Measurements from ENCODE around the gene TJP1.

The TJP1 gene

GRCh38 chr15:29695489-29696167 lies 126.6 kb downstream of the TJP1 start:
- no peak for TF ChIP-seq PATZ1 (CRISPR knock-in tag; IDR thresholded peaks at IDR 0.05; ENCODE audit: borderline replicate concordance)
- no peak for TF ChIP-seq TCF4 (CRISPR knock-in tag; IDR thresholded peaks at IDR 0.05; ENCODE audit: borderline replicate concordance)
- TF ChIP-seq SNAI2 (CRISPR knock-in tag; IDR thresholded peaks at IDR 0.05), result no peak
- TF ChIP-seq CSDC2 (CRISPR knock-in tag; IDR thresholded peaks at IDR 0.05), result no peak
- no peak for TF ChIP-seq TOX (CRISPR knock-in tag; IDR thresholded peaks at IDR 0.05; ENCODE audit: borderline replicate concordance)
- no peak for TF ChIP-seq TSHZ2 (CRISPR knock-in tag; IDR thresholded peaks at IDR 0.05)
- TF ChIP-seq ARNTL (CRISPR knock-in tag; IDR thresholded peaks at IDR 0.05; ENCODE audit: borderline replicate concordance, low read depth), result no peak
- no peak for TF ChIP-seq POU6F1 (CRISPR knock-in tag; IDR thresholded peaks at IDR 0.05; ENCODE audit: borderline replicate concordance, low read depth)
- TF ChIP-seq ZC3H10 (CRISPR knock-in tag; IDR thresholded peaks at IDR 0.05), result no peak
- TF ChIP-seq ZFP3 (CRISPR knock-in tag; IDR thresholded peaks at IDR 0.05), result no peak
- TF ChIP-seq ZNF70 (CRISPR knock-in tag; IDR thresholded peaks at IDR 0.05), result no peak
- no peak for TF ChIP-seq ESRRG (CRISPR knock-in tag; IDR thresholded peaks at IDR 0.05)
- no peak for TF ChIP-seq BACH2 (CRISPR knock-in tag; IDR thresholded peaks at IDR 0.05; ENCODE audit: borderline replicate concordance)
- no peak for TF ChIP-seq RARB (CRISPR knock-in tag; IDR thresholded peaks at IDR 0.05)
- TF ChIP-seq ZNF565 (CRISPR knock-in tag; conservative IDR thresholded peaks at IDR 0.05; ENCODE audit: low read depth), result no peak
- TF ChIP-seq, protein P1, sequence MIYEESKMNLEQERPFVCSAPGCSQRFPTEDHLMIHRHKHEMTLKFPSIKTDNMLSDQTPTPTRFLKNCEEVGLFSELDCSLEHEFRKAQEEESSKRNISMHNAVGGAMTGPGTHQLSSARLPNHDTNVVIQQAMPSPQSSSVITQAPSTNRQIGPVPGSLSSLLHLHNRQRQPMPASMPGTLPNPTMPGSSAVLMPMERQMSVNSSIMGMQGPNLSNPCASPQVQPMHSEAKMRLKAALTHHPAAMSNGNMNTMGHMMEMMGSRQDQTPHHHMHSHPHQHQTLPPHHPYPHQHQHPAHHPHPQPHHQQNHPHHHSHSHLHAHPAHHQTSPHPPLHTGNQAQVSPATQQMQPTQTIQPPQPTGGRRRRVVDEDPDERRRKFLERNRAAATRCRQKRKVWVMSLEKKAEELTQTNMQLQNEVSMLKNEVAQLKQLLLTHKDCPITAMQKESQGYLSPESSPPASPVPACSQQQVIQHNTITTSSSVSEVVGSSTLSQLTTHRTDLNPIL (CRISPR knock-in tag; IDR thresholded peaks at IDR 0.05; ENCODE audit: low read depth), result no peak
- TF ChIP-seq PPARA (CRISPR knock-in tag; IDR thresholded peaks at IDR 0.05; ENCODE audit: borderline replicate concordance), result no peak
- TF ChIP-seq CSRNP3 (CRISPR knock-in tag; IDR thresholded peaks at IDR 0.05), result no peak
- TF ChIP-seq ISL1 (CRISPR knock-in tag; IDR thresholded peaks at IDR 0.05), result no peak
- ATAC-seq, result no peak

DNA sequence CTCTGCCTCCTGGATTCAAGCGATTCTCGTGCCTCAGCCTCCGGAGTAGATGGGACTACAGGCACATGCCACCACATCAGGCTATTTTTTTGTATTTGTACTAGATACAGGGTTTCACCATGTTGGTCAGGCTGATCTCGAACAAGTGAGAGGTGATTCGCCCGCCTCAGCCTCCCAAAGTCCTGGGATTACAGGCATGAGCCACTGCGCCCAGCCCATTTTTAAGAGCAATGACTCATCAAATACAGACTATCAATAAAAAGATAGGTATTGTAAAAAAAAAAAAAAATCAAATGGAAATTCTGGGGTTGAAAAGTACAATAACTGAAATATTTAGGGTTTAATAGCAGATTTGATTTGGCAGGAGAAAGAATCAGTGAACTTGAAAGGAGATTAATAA lies 129.0 kb downstream of the TJP1 start:
- no peak for ATAC-seq
- TF ChIP-seq ISL1 (CRISPR knock-in tag; IDR thresholded peaks at IDR 0.05), result no peak
- TF ChIP-seq, protein P1 (CRISPR knock-in tag; IDR thresholded peaks at IDR 0.05; ENCODE audit: low read depth), result no peak
- TF ChIP-seq BACH2 (CRISPR knock-in tag; IDR thresholded peaks at IDR 0.05; ENCODE audit: borderline replicate concordance), result no peak
- TF ChIP-seq ESRRG (CRISPR knock-in tag; IDR thresholded peaks at IDR 0.05), result no peak
- TF ChIP-seq POU6F1 (CRISPR knock-in tag; IDR thresholded peaks at IDR 0.05; ENCODE audit: borderline replicate concordance, low read depth), result no peak
